K562 (cell line): ENCODE data around the gene ZSWIM8. TPM values are rescaled to one million over a fixed set of nuclear protein-coding genes. Genes with fewer than 3 reads are reported as not detected.

Experiments
- CREBBP ChIP-seq: IDR thresholded peaks from one replicate; pipeline ENCODE4 v1.6.1; 2012; ENCODE audit warnings: low read depth, mild to moderate bottlenecking, control low read depth, inconsistent platforms, low read length
- HEY1 ChIP-seq: fragments of 250-450 bp; sonication (Bioruptor Pico); IDR thresholded peaks from 2 replicates; pipeline ENCODE4 v1.5.0; 2020; ENCODE audit warnings: mild to moderate bottlenecking, moderate library complexity, borderline replicate concordance
- JUN ChIP-seq, 2 experiments: sonication (generic) in 1 of 2; formaldehyde crosslinking in 1 of 2; IDR thresholded peaks; 2 replicates each; pipeline versions ENCODE4 v1.6.1 to v1.8.0; 2012 to 2022; ENCODE audit warnings: borderline replicate concordance in 2 of 2, mild to moderate bottlenecking in 2 of 2, improper control_type of control experiment in 1 of 2, low read depth in 1 of 2, low read length in 1 of 2, missing genetic modification reagents in 1 of 2
- KLF10 ChIP-seq: fragments of 250-450 bp; sonication (Bioruptor Pico); IDR thresholded peaks from 2 replicates; pipeline ENCODE4 v1.6.1; 2021; ENCODE audit warnings: matching md5 sums
- POLR2AphosphoS5 ChIP-seq: IDR thresholded peaks from 2 replicates; pipeline ENCODE4 v1.6.1; 2011; ENCODE audit warnings: mild to moderate bottlenecking, low read depth, low read length, moderate library complexity; ENCODE audit not compliant: control insufficient read depth, insufficient read depth
- RBFOX2 ChIP-seq: fragments of 200-400 bp; formaldehyde crosslinking; IDR thresholded peaks from 2 replicates; pipeline ENCODE4 v1.6.1; 2017; ENCODE audit warnings: low read depth, mild to moderate bottlenecking, low read length, moderate library complexity
- ZBTB17 ChIP-seq: fragments of 450-650 bp; formaldehyde crosslinking; IDR thresholded peaks from 2 replicates; pipeline ENCODE4 v1.4.0; 2020; ENCODE audit warnings: mild to moderate bottlenecking
- polyA plus RNA-seq, 8 experiments: library from polyadenylated mRNA; depleted of rRNA in 4 of 8; stranded (reverse) in 5 of 8; unstranded in 3 of 8; fragments of >200 nt; fragmentation: Nextera tagmentation in 2 of 8; fragmentation: Illumina TruSeq in 1 of 8; extraction: Ambion mirVana in 2 of 8; extraction: Trizol in 1 of 8; gene quantifications; 2 replicates each; pipeline versions ENCODE4 v1.2.1 to v1.2.3, GENCODE V29; 2011 to 2014; ENCODE audit warnings: inconsistent platforms in 1 of 8, missing spikeins in 1 of 8
- total RNA-seq, 7 experiments: library from RNA; depleted of rRNA in 6 of 7; stranded (reverse); fragments of >200 nt in 6 of 7; fragmentation: Illumina TruSeq in 2 of 7; extraction: Trizol in 2 of 7; gene quantifications; 2 replicates each; pipeline versions ENCODE4 v1.2.1 to v1.2.3, GENCODE V29; 2011 to 2021; ENCODE audit warnings: low replicate concordance in 1 of 7
- TF ChIP-seq, protein P1 (sequence below): fragments of 250-450 bp; sonication (Bioruptor Pico); IDR thresholded peaks from 2 replicates; pipeline ENCODE4 v1.9.0; 2021; ENCODE audit warnings: mild to moderate bottlenecking, inconsistent platforms
- TF ChIP-seq, protein P2 (sequence below), 2 experiments: fragments of 450-650 bp; IDR thresholded peaks; 2 replicates each; pipeline ENCODE4 v1.6.1; 2018; ENCODE audit warnings: mild to moderate bottlenecking in 2 of 2, low read depth in 1 of 2; ENCODE audit not compliant: partially characterized antibody in 2 of 2
- TF ChIP-seq, protein P3 (sequence below): conservative IDR thresholded peaks from 2 replicates; pipeline ENCODE4 v1.6.1; 2011; ENCODE audit warnings: low read depth, mild to moderate bottlenecking, low read length; ENCODE audit not compliant: control insufficient read depth
- TF ChIP-seq, protein P4 (sequence below): sonication (generic); formaldehyde crosslinking; IDR thresholded peaks from 2 replicates; pipeline ENCODE4 v1.8.0; 2022; ENCODE audit warnings: mild to moderate bottlenecking, missing genetic modification reagents
- TF ChIP-seq, protein P5 (sequence below): sonication (generic); formaldehyde crosslinking; IDR thresholded peaks from 2 replicates; pipeline ENCODE4 v1.8.0; 2022; ENCODE audit warnings: mild to moderate bottlenecking, missing genetic modification reagents, borderline replicate concordance

The ZSWIM8 gene
- total and polyA plus RNA-seq, 9 of the 15 experiments (the other 6 are each of a cell fraction or from before 2014, with no cell fraction given): 5.6 to 47.8 (median 26.7) TPM

DNA sequence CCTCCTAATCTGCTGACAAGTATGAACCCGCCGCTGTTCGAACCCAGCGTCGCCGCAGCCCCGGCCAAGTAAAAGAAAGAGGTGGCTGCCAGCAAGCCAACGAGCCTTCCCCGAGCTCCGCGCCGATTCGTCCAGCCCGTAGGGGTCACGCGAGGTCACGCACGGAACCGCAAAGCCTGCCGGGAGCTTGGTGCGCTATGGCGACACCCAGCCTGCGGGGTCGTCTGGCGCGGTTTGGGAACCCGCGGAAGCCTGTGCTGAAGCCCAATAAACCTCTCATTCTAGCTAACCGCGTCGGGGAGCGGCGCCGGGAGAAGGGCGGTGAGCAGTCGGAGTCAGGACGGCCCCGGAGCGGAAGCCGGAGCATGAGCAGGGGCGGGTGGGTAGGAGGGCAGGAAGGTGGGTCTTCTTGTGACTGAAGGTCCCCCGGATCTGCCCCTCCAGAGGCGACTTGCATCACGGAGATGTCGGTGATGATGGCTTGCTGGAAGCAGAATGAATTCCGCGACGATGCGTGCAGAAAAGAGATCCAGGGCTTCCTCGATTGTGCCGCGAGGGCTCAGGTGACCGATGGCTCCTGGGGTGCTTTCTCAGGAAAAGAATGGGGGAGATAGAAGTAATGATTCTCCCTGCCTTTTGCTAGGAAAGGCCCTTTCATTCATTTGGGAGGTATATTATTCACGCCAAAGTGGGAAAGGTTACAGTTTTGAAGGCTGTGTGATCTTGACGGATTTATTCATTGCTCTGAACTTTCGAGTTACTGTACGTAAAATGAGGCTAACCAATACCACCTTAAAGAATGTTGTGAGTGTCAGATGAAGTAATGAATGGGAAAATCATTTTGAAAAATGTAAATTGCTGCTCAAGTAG, 3.3 kb upstream of the ZSWIM8 start, which contains the start of gene CHCHD1 (continued):
- TF ChIP-seq, protein P1, sequence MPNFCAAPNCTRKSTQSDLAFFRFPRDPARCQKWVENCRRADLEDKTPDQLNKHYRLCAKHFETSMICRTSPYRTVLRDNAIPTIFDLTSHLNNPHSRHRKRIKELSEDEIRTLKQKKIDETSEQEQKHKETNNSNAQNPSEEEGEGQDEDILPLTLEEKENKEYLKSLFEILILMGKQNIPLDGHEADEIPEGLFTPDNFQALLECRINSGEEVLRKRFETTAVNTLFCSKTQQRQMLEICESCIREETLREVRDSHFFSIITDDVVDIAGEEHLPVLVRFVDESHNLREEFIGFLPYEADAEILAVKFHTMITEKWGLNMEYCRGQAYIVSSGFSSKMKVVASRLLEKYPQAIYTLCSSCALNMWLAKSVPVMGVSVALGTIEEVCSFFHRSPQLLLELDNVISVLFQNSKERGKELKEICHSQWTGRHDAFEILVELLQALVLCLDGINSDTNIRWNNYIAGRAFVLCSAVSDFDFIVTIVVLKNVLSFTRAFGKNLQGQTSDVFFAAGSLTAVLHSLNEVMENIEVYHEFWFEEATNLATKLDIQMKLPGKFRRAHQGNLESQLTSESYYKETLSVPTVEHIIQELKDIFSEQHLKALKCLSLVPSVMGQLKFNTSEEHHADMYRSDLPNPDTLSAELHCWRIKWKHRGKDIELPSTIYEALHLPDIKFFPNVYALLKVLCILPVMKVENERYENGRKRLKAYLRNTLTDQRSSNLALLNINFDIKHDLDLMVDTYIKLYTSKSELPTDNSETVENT (CRISPR knock-in tag): peak; percentile 78; the same call in 1 of the 2 replicates
- TF ChIP-seq, protein P2, sequence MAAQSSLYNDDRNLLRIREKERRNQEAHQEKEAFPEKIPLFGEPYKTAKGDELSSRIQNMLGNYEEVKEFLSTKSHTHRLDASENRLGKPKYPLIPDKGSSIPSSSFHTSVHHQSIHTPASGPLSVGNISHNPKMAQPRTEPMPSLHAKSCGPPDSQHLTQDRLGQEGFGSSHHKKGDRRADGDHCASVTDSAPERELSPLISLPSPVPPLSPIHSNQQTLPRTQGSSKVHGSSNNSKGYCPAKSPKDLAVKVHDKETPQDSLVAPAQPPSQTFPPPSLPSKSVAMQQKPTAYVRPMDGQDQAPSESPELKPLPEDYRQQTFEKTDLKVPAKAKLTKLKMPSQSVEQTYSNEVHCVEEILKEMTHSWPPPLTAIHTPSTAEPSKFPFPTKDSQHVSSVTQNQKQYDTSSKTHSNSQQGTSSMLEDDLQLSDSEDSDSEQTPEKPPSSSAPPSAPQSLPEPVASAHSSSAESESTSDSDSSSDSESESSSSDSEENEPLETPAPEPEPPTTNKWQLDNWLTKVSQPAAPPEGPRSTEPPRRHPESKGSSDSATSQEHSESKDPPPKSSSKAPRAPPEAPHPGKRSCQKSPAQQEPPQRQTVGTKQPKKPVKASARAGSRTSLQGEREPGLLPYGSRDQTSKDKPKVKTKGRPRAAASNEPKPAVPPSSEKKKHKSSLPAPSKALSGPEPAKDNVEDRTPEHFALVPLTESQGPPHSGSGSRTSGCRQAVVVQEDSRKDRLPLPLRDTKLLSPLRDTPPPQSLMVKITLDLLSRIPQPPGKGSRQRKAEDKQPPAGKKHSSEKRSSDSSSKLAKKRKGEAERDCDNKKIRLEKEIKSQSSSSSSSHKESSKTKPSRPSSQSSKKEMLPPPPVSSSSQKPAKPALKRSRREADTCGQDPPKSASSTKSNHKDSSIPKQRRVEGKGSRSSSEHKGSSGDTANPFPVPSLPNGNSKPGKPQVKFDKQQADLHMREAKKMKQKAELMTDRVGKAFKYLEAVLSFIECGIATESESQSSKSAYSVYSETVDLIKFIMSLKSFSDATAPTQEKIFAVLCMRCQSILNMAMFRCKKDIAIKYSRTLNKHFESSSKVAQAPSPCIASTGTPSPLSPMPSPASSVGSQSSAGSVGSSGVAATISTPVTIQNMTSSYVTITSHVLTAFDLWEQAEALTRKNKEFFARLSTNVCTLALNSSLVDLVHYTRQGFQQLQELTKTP (IDR thresholded peaks at IDR 0.05; ENCODE audit: low read depth in 1 of 2, partially characterized antibody in 2 of 2): peak in 1 of 2 experiments; percentile 82
- TF ChIP-seq, protein P3, sequence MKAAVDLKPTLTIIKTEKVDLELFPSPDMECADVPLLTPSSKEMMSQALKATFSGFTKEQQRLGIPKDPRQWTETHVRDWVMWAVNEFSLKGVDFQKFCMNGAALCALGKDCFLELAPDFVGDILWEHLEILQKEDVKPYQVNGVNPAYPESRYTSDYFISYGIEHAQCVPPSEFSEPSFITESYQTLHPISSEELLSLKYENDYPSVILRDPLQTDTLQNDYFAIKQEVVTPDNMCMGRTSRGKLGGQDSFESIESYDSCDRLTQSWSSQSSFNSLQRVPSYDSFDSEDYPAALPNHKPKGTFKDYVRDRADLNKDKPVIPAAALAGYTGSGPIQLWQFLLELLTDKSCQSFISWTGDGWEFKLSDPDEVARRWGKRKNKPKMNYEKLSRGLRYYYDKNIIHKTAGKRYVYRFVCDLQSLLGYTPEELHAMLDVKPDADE: peak; percentile 55; the same call in 1 of the 2 replicates
- TF ChIP-seq, protein P4, sequence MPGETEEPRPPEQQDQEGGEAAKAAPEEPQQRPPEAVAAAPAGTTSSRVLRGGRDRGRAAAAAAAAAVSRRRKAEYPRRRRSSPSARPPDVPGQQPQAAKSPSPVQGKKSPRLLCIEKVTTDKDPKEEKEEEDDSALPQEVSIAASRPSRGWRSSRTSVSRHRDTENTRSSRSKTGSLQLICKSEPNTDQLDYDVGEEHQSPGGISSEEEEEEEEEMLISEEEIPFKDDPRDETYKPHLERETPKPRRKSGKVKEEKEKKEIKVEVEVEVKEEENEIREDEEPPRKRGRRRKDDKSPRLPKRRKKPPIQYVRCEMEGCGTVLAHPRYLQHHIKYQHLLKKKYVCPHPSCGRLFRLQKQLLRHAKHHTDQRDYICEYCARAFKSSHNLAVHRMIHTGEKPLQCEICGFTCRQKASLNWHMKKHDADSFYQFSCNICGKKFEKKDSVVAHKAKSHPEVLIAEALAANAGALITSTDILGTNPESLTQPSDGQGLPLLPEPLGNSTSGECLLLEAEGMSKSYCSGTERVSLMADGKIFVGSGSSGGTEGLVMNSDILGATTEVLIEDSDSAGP (CRISPR knock-in tag): peak; percentile 62; the same call in 1 of the 2 replicates
- no peak for TF ChIP-seq HEY1
- TF ChIP-seq KLF10 (CRISPR knock-in tag): no peak
- TF ChIP-seq POLR2AphosphoS5: peak; percentile 91
- no peak; the same call in 1 of the 2 replicates for TF ChIP-seq JUN (IDR thresholded peaks at IDR 0.05; ENCODE audit: borderline replicate concordance, low read depth, low read length)
- TF ChIP-seq JUN (CRISPR knock-in tag; IDR thresholded peaks at IDR 0.05; ENCODE audit: borderline replicate concordance): no peak
- no peak for TF ChIP-seq CREBBP
- TF ChIP-seq ZBTB17: peak; percentile 69; the same call in 1 of the 2 replicates
- TF ChIP-seq, protein P5, sequence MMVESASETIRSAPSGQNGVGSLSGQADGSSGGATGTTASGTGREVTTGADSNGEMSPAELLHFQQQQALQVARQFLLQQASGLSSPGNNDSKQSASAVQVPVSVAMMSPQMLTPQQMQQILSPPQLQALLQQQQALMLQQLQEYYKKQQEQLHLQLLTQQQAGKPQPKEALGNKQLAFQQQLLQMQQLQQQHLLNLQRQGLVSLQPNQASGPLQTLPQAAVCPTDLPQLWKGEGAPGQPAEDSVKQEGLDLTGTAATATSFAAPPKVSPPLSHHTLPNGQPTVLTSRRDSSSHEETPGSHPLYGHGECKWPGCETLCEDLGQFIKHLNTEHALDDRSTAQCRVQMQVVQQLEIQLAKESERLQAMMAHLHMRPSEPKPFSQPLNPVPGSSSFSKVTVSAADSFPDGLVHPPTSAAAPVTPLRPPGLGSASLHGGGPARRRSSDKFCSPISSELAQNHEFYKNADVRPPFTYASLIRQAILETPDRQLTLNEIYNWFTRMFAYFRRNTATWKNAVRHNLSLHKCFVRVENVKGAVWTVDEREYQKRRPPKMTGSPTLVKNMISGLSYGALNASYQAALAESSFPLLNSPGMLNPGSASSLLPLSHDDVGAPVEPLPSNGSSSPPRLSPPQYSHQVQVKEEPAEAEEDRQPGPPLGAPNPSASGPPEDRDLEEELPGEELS: peak; percentile 80; the same call in 1 of the 2 replicates
- peak; percentile 98 for TF ChIP-seq RBFOX2
